ENCODE measurements around the gene KLF9.

The KLF9 gene

DNA sequence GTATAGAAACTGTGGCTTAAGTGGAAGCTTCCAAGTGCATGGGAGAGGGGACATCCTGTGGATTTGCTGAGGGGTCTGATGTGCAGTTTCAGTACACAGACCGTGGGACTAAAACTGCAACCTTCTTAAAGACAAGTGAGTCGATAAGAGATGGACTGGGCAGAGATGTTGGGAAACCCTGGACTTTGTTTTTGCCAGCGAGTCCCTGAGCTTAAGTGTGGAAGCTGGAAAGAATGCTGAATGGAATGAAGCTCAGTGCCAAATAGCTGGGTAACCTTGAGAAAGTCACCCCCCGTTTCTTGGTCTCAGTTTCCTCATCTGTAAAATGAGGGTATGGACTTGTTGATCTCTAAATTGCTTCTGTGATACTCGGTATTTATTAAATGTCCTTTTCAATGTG is 37.3 kb upstream of the KLF9 start:
- TF ChIP-seq, protein P1, sequence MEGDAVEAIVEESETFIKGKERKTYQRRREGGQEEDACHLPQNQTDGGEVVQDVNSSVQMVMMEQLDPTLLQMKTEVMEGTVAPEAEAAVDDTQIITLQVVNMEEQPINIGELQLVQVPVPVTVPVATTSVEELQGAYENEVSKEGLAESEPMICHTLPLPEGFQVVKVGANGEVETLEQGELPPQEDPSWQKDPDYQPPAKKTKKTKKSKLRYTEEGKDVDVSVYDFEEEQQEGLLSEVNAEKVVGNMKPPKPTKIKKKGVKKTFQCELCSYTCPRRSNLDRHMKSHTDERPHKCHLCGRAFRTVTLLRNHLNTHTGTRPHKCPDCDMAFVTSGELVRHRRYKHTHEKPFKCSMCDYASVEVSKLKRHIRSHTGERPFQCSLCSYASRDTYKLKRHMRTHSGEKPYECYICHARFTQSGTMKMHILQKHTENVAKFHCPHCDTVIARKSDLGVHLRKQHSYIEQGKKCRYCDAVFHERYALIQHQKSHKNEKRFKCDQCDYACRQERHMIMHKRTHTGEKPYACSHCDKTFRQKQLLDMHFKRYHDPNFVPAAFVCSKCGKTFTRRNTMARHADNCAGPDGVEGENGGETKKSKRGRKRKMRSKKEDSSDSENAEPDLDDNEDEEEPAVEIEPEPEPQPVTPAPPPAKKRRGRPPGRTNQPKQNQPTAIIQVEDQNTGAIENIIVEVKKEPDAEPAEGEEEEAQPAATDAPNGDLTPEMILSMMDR (conservative IDR thresholded peaks at IDR 0.05; ENCODE audit: low read depth, low read length): no peak
- DNase-seq (ENCODE audit: low read depth): no peak

DNA sequence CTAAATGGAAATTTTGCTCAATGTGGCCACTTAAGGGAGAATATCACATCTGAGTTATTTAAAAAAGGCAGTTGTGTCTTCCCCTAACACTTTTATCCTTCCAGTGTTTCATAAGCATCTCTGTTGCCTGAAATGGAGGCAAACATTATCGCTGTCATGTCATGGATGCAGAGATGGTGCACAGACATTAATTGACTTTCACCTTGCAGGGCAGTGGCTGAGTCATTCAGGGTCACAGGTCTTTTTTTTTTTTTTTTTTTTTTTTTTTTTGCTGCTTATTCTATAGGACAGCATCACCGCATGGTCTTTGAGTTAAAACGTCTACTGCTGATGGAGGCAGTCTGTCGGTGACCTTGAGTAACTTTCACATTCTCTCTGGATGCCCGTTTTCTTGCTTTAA is 36.3 kb upstream of the KLF9 start:
- DNase-seq (ENCODE audit: low read depth): no peak
- no peak overlapping the region for H3K4me3 ChIP-seq (ENCODE audit: low read depth, low read length)
- TF ChIP-seq, protein P1 (conservative IDR thresholded peaks at IDR 0.05; ENCODE audit: low read depth, low read length): no peak

More for the DNA sequence above, 37.3 kb upstream of the KLF9 start:
- no peak overlapping the region for H3K4me3 ChIP-seq (ENCODE audit: low read depth, low read length)

DNA sequence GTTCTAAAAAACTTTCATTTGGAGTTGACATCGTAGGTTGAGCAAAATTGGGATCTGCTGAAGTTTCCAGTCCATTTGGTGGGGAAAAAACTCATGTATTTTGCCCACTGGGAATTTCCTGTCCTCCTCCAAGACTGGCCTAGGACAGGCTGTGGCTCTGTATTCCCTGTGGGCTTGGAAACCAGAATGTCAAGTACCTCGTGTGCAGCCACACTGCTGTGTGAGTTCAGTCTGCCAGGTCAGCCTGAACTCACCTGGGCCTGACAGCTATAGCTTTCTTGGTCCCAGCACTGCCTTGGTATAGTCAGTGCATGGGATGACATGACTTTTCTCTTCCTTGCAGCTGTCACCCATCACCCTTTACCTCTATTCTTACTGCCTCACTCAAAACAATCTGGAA is 35.0 kb upstream of the KLF9 start:
- no peak for DNase-seq (ENCODE audit: low read depth)
- TF ChIP-seq, protein P1 (conservative IDR thresholded peaks at IDR 0.05; ENCODE audit: low read depth, low read length): no peak
- no peak overlapping the region for H3K4me3 ChIP-seq (ENCODE audit: low read depth, low read length)

DNA sequence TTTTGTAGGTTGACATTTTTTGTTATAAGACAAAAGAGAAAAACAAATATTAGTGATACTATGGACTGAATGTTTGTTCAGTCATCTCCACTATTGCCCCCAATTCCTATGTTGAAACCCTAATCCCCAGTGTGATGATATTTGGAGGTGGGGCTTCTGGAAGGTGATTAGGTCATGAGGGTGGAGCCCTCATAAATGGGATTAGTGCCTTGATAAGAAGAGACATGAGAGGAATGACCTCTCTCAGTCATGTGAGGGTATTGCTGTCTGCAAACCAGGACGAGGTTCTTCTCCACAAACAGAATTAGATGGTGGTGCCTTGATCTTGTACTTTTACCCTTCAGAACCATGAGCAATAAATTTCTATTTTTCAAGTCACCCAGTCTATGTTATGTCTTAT is 34.5 kb upstream of the KLF9 start:
- no peak for DNase-seq (ENCODE audit: low read depth)
- TF ChIP-seq, protein P1 (conservative IDR thresholded peaks at IDR 0.05; ENCODE audit: low read depth, low read length): no peak
- H3K4me3 ChIP-seq (ENCODE audit: low read depth, low read length): no peak overlapping the region

DNA sequence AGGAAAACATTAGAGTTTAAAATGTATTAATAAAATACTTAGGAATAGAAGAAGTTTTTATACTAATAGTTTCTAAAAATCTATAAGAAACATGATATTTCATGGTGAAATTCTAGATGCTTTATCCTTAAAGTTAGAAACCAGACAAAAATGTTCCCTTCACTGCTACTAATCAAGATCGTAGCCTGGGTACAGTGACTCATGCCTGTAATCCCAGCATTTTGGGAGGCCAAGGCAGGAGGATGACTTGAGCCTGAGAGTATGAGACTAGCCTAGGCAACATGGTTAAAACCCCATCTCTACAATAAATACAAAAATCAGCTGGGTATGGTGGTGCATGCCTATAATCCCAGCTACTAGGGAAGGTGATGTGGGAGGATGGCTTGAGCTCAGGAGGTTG is 30.4 kb upstream of the KLF9 start:
- TF ChIP-seq, protein P1 (conservative IDR thresholded peaks at IDR 0.05; ENCODE audit: low read depth, low read length): no peak
- peak; percentile 26 for DNase-seq (ENCODE audit: low read depth)
- H3K4me3 ChIP-seq (ENCODE audit: low read depth, low read length): no peak overlapping the region

DNA sequence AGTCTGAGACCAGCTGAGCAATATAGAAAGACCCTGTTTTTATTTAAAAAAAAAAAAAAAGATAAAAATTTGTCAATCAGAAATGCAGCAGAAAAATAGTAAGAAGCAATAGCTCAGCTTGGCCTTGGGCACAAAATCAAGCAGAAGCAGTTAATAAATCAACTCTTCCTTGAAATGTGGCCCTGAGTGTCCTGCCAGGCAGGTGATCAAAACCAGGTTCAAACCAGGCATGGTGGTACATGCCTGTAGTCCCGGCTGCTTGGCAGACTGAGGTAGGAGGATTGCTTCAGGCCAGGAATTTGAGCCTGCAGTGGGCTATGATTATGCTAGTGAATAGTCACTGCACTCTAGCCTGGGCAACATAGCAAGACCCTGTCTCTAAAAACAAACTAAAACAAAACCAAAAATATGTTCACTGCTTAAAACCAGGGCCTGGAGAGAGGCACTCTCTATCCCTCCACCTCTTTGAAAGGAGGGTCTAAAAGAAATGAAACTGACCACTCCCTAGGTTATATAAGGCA is 27.9 kb upstream of the KLF9 start:
- no peak overlapping the region for H3K4me3 ChIP-seq (ENCODE audit: low read depth, low read length)
- no peak for DNase-seq (ENCODE audit: low read depth)
- TF ChIP-seq, protein P1 (conservative IDR thresholded peaks at IDR 0.05; ENCODE audit: low read depth, low read length): no peak

DNA sequence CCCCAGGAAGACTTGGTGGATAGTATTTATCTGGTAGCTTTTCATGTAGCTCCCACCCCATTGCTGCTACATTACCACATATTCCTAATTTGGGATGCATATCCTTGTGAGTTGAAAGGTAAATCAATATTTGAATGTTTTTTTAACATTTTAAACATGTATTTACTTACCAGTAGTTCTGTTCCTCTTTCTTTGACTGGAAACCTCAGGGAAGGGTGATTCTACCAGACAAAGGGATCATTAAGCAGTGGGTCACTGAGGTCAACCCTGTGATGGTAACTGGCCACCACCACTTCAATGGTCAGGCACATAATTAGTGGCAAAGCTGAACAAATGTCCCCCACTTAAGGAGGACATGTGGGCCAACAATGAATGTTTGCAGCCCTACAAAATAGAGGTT is 27.2 kb upstream of the KLF9 start:
- H3K4me3 ChIP-seq (ENCODE audit: low read depth, low read length): no peak overlapping the region
- no peak for DNase-seq (ENCODE audit: low read depth)
- TF ChIP-seq, protein P1 (conservative IDR thresholded peaks at IDR 0.05; ENCODE audit: low read depth, low read length): no peak
